ENCODE data around the gene C1orf174.

DNA sequence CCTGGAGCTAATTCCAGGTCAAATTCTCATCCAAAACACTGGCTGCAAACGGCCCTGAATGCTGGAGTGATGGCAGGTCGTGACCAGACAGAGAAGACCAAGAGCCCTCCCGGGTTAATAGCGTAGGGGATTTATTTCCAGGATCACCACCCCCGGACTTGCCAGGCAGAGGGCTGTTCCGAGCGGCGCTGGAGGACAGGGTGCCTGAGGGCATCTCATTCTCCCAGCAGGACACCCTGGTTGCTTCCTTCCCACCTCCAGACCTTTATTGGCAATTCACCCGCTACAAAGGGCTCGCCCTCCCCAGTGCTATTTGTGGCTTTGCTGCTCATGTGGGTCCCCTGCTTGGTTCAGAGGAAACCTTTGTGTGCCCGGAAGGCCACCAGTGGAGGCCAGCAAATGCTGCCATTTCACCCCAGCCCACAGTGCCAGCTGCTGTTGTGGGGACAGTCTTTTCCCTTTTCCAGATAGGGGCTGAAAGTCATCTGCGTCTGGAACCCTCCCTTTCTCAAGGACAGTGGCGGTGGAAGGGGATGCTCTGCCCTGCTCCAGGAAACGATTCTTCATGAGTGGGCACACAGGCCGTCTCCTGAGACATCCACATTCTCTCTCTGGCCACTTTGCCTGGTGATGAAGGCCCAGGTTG lies 19.0 kb upstream of the C1orf174 start:
- no peak for TF ChIP-seq TEAD4 (IDR thresholded peaks at IDR 0.05)
- no peak for TF ChIP-seq NFIC (IDR thresholded peaks at IDR 0.05)
- no peak for TF ChIP-seq TCF12 (IDR thresholded peaks at IDR 0.05; ENCODE audit: low read depth)
- TF ChIP-seq EP300 (IDR thresholded peaks at IDR 0.05; ENCODE audit: borderline replicate concordance), result no peak
- TF ChIP-seq YY1 (IDR thresholded peaks at IDR 0.05; ENCODE audit: low read depth), result no peak
